Muscle of back (tissue), 11 donors: ENCODE measurements around the gene AK2. TPM values are rescaled to one million over a fixed set of nuclear protein-coding genes. Genes with fewer than 3 reads are reported as not detected.
"Not testable (repeated sequence)": the region's sequence is repeated elsewhere in the genome, so short reads cannot be mapped to it uniquely, and the experiment has no call there.

Source experiments
- DNase-seq, 3 donors: peaks; one replicate each; pipeline versions ENCODE4 v3.0.0 to v3.0.0-alpha.2; 2013
- polyA plus RNA-seq, 10 donors: library from polyadenylated mRNA; unstranded; fragments of 120-200 nt; gene quantifications; one replicate each; pipeline ENCODE4 v1.2.1, GENCODE V29; 2013; ENCODE audit not compliant: insufficient read length in 10 of 10

The AK2 gene
- polyA plus RNA-seq, 10 donors: 101 to 150 (median 118) TPM

DNA sequence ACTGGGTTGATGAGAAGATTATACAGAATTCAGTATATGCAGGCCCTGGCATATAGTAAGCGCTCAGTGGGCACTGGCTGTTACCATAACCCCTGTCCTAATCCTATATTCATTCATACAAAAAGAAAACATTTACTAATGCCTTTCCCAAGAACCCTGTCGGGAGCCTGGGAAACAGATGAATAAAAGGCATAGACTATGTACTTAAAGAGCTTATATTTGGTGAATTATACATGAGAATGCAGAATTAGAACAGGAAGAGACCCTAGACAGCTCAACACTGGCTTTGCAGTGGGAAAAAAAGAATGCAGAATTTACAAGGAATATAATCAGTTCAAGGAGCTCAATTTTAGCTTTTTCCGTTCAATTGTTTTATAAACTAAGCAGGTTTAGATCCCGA, 10.9 kb downstream of the AK2 start:
- no peak for DNase-seq

DNA sequence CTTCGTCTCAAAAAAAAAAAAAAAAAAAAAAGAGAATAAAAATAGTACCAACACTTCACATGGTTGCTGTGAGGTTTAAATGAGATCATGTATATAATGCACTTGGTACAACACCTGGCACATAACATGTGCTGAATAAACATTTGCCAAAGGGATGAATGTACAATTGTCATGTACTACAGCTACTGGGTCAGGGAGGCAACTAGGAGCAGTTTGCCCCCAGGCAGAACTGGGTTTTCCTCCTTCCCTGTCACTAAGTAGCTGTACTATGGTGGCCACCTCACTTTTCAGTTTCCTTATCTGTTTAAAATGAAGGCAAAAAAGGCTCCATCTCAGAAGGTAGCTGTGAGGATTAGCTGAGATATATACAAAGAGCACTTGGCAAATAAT, 11.5 kb downstream of the AK2 start:
- no peak for DNase-seq

DNA sequence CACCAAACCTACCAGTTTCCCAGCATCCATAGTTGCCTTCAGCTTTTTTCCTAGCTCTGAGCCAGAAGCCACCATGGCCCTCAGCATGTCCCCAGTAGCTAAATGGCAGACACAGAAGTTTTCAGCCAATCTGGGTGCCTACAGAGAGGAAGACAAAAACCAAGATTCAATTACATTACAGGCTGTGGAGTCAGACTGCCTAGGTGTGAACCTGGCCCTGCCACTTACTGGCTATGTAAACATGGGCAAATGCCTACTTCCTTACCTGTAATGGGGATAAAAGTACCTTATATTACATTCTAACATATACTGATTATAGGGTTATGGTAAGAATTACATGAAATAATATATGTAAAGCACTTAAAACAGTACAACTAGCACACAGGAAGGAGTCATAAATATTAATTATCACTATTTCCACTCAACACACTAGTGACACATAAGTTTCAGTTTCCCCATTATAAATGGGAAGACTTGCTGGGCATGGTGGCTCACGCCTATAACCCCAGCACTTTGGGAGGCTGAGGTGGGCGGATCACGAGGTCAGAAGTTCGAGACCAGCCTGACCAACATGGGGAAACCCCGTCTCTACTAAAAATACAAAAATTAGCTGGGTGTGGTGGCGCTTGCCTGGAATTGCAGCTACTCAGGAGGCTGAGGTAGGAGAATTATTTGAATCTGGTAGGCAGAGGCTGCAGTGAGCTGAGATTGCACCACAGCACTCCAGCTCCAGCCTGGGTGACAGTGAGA, 12.1 kb downstream of the AK2 start:
- DNase-seq: not testable (repeated sequence)

DNA sequence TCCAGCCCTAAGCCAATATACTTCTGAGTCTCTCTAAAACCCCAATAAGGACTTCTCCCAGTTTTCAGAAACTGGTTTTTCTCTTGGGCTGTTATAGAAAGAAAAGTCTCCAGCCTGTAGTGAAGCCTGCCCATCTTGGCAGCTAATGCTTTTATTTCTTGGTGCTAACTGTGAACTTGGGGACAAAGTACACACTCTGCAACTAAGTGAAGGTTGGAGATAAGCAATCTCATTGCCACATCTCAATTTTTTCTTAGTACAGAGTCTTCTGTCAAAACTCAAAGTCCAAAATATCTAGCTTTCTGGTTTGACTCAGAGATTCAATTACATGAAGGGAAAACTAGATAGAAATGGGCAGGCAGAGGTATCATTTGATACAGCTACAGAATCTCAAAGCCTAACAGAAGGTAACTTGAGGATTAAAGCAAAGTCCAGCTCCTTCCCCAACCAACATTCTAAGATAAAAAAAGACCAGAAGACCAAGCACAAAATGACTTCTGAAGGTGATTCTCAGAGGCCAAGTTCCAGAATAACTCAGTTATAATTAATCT, 14.0 kb downstream of the AK2 start:
- no peak for DNase-seq

DNA sequence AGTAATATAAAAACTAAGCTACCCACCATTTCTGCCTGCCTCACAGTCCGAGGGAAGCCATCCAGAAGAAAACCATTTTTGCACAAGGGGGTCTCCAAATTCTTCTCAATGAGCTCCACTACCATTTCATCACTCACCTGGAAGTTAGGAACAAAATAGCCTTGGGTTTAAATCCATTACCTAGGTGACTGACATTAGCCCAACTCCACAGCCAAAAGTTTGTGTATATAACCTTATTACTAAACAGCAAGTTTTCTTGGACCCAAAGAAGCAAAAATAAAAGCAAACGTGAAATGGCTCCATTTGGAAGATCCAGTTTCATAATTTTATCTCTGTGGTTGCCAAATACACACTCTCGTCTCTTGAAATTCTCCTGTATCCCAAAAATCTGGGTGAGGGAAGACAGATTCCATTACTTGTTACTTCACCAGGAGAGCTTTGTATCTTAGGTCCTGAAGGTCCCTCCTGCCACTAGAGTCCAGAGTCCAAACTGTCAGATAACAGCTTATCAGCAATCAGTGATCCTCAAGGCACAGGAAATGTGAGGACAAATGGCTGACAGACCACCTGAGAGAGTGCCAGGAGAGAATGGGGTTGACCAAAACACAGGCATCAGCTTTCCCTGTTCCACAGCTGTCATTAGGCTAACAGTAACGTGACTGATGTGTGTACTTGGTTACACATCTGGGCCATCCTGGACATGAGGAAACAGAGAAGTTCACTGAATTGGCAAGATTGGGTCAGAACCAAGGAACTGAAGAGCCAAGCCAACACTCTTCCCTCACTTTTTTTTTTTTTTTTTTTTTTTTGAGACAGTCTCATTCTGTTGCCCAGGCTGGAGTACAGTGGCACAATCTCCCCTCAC, 14.9 kb downstream of the AK2 start:
- DNase-seq: no peak

DNA sequence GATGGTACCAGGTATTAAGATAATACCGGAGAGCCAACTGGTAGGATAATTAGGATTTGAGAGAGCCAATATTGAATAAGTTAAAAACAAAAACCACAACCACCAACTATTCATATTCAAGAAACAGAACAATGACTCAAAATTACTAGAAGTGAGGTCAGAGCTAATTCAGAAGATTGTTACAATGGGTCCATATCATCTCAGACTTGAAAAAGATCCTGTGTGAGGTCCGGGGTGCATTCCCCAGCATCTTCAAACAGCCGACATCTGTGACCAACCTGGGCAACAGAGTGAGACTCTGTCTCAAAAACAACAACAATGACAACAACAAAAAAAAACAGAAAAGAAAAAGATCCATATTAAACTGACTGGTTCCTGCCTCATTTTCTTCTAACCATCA, 18.6 kb downstream of the AK2 start:
- no peak for DNase-seq

DNA sequence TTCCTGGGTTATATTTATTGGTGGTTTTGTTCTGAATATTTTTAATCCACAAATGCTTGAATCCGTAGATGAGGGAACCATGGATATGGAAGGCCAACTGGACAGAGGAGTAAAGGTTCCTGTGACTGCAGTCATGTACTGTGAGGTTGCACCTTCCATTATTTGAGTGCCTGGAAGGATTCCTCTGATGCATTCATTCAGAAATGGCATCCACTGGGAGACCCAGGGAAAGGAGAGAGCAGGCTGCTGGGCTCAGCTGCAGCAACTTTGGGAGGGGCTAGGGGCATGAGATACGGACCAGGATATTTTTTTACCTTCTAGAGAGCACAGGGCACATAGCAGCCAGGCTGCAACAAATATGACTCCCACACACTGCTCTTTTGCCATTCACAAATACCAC, 19.5 kb downstream of the AK2 start:
- no peak for DNase-seq

DNA sequence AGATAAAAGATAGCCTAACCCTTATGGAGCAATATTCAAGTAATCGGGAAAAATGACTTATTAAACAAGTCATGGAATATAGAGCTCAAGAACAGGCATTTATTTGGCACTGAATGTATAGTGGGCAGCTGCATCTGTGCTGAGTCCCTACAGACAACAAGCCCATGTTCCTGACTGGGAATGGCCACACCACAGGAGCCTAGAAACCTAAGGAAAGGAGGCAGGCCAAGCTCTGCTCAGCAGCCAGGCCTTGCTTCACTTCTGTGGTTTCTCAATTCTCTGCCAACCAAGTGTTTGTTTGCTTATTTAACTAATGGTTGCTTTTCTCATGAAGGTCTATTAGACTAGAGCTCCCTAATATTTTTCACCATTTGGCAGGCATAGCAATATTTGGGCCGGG, 21.5 kb downstream of the AK2 start:
- DNase-seq: no peak

DNA sequence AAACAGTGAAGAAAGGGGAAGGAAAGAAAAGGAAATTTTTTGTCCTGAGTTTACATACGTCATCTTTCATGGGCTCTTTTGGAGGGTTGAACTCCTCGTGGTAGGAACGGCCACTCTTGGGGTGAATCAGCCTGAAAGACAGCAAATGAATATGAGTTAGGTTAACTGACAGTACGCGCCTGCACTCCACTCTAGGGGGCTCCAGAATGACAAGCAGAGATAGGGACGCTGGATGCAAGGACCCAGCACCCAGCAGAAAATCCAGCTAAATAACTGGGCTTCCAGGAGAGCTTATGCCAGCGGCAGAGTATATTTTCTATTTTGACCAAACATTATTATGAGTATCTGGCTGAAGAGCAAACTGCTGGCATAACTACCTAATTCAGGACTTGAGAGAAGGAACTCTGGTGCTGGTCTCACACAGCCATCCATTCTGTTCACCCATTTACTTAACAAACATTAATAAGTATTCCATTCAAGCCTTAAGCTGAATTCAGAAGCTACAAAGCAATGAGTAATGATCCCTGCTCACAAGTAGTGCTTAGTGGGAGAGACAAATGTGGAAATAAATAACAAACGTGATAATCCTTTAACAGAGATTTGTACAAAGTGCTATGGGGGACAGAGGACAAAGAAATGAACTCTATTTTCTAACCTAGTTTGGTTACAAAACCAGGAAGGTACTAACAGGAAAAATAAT, 22.1 kb downstream of the AK2 start:
- DNase-seq: no peak

DNA sequence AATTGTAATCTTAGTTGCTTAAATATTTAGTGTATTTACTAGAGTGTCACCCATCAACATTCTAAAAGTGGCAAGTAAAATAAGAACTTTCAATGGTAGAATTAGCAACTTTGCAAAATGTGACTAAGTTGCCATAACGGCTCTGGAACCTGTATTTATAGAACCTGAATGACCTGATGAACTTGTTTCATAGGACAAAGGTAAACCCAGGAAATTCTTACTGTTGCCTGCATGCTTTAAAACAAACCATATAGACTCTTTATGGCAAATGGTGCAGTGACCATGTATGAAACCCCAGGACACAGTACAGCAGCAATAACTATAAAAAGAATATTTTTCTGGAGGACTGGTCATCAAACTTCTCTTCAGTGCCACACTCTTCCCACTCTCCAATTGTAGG, 22.9 kb downstream of the AK2 start:
- DNase-seq: no peak

DNA sequence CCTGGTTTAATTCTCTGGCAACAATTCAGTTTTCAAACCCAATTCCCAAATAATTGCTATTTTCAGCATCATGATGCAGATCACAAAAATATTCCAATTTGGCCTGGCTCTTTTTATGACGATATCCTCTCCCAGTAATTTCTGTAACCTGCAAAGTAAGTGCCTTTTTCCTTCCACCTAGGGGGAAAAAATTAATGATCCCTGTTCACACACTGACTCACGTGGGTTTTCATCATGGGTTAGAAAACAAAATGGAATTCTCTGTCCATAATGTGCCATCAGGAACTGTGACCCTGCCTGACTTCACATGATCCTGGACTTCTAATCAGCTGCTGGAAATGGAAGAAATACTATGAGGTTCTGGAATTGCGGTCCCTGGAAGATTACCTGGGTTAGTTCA, 24.5 kb downstream of the AK2 start:
- DNase-seq: no peak

DNA sequence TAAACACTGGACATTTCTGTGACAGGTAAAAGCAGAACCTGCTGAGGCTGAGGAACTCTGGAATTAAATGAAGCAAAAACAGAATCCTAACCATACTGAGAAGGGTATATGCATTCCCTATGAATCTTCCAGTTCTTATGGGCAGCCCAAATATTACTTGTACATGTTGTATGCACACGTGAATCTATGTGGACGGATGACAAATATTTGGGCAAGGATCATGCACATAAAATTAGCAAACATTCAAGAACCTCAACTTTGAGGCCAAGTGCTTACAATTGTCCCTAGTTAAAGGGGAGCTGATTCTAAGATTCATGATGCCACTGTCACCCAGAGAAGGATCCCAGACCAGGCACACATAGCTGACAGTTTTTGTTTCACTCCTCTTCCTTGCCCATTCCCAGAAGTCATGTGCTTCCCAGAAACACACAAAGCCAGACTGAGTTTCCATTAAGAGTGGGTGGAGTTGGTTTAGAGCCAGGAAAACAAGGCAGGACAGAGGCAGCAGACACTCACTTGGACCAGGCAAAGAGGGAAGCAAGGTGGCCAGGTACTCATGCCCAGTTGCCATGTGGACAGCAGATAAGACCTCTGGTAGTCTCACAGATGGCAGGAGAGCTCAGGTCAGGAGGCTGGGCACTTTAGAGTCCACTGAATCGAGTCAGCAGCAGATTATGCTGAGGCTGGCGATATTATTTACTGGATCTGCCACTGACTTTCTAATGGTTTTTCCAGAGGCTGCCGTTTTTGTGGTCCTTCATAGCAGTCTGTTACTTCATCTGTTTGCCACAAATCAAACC, 25.6 kb downstream of the AK2 start:
- peak in 2 of 3 donors; percentile 79 to 85 for DNase-seq

DNA sequence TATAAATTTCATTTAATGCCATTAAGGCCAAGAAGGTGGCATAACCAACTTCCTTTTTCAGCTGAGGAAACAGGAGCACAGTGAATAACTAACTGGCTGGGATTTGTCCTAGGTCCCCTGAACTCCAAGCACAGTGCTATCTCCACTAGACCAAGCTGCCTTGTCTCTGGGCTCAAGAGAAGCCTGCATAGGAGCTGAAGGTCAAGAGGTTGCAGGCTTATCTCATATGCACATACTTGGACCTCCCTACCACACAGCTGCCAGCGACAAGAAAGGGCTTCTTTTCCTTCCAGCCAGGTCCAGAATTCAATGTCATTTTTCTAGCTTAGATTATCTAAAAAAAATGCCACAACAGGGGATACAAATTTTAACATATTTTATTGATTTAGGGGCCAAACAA, 27.1 kb downstream of the AK2 start:
- DNase-seq: no peak

DNA sequence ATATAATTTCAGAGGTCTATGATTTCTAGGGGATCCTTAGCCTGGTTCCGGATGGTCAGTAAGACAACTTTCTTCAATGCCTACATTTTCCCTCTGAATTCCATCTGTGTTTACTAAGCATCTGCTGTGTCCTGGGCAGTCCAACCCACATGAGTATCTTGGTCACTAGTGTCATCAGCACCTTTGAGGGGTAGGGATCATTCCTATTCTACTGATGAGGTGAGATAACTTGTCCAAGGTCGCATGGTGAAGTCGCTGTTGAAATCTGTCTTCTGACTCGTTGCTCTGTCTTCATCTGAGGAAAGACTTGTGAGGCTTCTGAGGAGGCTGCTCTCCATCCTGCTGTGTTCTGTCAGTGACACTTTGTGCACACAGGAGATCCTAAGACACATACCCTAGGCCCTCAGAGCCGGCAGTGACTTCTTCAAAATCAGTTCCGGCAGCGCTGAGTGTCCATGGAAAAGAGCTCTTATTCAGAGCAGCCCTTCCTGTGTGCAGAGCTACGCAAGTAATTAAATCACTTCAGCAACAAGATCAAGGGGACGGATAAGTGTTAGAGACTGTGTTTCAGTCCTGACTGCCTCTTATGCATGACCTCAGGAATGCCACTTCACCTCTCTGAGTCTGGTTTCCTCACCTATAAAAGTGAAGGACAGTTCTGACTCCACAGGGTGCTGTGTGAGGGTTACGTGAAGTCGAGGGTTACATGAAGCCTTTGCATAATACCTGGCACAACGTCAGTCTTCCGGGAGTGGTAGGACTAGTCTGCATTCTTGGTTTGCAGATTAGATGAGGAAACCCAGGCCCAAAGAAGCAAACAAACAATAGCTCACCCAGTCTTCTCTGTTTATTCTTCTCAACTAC, 28.4 kb downstream of the AK2 start:
- no peak for DNase-seq

DNA sequence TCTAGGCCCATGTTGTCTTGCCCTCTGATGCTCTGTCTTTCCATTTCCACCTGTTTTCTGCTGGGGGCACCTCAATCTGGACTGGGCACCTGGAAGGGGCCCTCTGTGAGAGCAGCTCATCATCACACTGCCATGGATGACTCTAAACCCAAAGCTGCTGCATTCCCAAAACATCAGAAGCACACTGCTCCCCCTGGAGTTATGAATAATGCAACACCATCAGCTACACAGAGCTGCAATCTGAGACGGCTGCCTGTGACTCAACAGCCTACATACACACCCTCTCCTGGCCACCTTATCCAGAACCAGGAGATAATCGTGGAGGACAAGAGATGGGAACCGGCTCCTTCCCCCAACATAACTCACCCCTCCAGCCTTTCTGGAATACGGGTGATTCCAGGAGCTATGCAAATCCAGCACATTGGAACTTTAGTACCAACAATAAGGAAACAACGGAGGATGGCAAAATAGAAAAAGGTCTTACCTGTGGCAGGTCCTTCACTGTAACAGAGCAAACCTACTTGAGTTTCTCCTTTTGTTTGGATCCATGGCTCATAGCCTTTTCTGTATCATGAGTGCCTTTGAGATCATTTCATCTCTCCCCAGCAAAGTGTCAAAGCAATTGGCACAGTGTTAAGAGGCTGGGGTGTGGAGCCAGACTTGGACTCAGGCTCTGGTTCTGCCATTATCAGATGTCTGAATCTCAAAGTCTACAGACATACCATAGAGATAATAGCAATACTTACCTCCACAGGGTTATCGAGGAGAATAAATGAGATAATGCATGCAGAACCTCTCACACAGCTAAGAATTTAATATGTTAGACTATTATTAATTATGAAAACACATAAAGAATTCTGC, 29.3 kb downstream of the AK2 start:
- DNase-seq: peak in 2 of 3 donors; percentile 43 to 75

DNA sequence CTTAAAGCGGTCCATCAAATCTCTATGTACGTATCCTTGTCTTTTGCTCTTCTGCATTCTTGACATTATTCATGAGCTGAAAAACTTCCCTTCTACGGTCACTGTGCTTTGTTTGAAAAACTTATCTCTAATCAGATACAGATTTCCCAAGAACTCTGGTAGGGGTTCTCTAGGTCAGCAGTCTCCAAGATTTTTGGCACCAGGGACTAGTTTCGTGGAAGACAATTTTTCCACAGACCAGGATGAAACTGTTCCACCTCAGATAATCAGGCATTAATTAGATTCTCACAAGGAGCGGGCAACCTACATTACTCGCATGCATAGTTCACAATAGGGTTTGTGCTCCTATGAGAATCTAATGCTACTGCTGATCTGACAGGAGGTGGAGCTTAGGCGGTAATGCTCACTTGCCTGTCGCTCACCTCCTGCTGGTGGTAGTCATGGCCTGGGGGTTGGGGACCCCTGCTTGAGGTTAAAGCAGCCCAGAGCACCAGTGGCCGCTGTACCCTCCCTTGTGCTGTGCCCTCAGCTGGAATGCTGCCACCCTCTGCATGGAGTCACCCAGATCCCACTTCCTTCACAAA, 30.8 kb downstream of the AK2 start:
- DNase-seq: no peak

DNA sequence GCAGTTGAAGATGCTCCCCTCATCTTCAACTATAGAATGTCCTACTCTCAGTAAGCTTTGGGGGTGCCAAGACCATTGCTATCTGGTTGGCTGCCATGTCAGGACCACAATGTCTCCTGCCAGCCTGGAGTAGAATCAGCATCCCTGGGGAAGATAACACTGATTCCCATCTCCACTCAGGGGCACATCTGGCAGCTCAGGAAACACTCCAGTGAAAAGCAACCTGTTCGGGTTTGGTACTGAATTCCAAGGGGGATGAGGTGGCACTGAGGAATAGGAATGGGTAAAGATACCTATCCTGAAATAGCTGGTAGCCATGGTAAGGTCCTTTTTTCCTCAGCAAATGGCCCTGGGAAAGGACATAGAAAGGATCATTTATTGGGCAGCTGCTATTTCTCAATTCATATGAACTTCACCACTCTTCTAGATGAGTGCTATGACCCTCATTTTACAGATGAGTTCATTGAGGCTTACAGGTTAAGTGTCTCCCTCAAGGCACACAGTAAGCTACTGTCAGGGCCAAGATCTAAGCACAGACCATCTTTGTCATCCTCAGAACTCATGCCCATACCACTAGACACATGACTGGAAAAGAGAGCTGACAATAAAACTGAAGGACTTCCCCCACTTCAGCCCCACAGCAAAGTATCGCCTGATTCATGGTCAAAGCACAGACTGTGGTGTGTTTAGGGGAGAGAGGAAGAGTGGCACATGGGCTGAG, 31.4 kb downstream of the AK2 start:
- no peak for DNase-seq

DNA sequence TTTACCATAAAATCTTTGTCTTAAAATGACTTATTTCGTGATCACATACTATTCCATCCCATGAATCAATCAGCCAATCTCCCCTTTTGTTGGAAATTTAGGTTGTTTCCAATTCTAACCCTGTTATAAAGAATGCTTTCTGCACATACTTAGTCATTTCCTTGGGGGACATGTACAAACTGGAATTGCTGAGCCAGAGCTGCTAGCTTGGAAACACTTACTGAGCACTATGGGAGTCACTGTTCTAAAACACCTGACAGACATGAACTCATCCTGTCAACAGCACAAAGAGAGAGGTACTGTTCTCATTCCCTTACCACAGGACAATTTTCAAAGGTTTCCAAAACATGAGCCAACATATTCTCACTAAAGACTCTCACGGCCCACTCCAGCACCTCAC, 32.1 kb downstream of the AK2 start:
- no peak for DNase-seq
